ENCODE data around the gene CEND1.
A peak's percentile ranks its signal among the peaks of the same experiment; 100 is the strongest.

Gene CEND1

GRCh38 chr11:821512-822371, 31.9 kb upstream of the CEND1 start:
- H3K4me1 ChIP-seq: peaks cover 57% of the 10 kb centered on the region
- peak overlapping the region; percentile 94; the same call in 1 of the 2 replicates for H3K9ac ChIP-seq
- H3K9me3 ChIP-seq: no peaks in the 10 kb centered on the region
- peaks cover 36% of the 10 kb centered on the region for H3K36me3 ChIP-seq
- H3K4me3 ChIP-seq: no peak overlapping the region
- peaks cover 70% of the 10 kb centered on the region for H4K20me1 ChIP-seq
- H3K4me2 ChIP-seq: peak overlapping the region; percentile 87
- no peak overlapping the region for H3K27ac ChIP-seq
- H3K27me3 ChIP-seq: peaks cover 21% of the 10 kb centered on the region
- no peak for TF ChIP-seq Cebpa-rat (IDR thresholded peaks at IDR 0.05)

DNA sequence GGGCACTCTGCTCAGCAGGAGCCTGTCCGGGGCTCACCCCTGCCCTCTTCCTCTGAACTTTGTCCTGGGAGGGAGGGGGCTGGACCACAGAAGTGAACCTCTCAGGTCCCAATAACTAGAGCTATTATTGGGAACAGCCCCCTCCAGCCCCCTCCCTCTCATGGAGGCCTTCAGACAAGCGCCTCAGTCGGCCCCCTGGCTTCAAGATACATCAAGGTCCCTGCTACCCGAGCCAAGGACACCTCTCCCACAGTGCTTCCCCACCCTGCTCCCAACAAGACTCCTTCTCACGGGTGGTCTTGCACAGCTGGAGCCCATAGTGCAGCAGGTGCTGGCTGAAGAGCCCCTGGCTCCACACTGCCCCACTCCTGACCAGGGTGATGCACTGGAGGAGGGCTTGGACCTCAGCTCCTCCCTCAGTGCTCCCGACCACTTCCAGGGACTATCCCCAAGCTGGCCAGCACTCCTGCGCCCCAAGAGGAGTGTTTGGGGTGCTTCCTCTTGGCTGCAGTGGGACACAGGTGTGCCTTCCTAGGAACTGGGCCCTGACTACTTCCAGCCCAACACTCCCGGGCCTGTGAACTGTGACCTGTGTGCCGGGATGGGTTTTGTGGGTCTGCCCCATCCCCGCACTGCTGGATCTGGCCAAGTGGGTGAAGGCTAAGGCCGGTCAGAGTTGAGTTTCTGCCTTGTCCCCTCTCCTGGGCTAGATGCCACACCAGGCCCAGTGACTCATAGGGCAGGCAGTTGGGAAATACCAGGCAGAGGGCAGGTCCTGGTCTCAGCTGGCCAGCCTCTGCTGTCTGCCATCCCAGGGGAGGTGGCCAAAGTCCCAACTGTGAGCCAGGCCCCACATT, 31.0 kb upstream of the CEND1 start:
- H3K4me2 ChIP-seq: peak overlapping the region; percentile 87
- H3K4me1 ChIP-seq: peaks cover 49% of the 10 kb centered on the region
- H3K27ac ChIP-seq: peak overlapping the region; percentile 90

GRCh38 chr11:819943-820649, 30.2 kb upstream of the CEND1 start:
- Histone ChIP-seq H3K4me2 (peak overlapping the region; percentile 87), H3K9me3 (no peaks in the 10 kb centered on the region), H4K20me1 (peaks cover 60% of the 10 kb centered on the region), H3K36me3 (peaks cover 41% of the 10 kb centered on the region), H3K4me3 (peak overlapping the region; percentile 88), H3K27me3 (peaks cover 5% of the 10 kb centered on the region), H3K9ac (peak overlapping the region; percentile 94), H3K27ac (peak overlapping the region; percentile 90), H3K4me1 (peaks cover 41% of the 10 kb centered on the region)
- no peak for TF ChIP-seq Cebpa-rat (IDR thresholded peaks at IDR 0.05)

More for the DNA sequence above, 31.0 kb upstream of the CEND1 start:
- peak overlapping the region; percentile 94 for H3K9ac ChIP-seq
- peaks cover 65% of the 10 kb centered on the region for H4K20me1 ChIP-seq
- peak overlapping the region; percentile 88 for H3K4me3 ChIP-seq
- peaks cover 13% of the 10 kb centered on the region for H3K27me3 ChIP-seq
- H3K36me3 ChIP-seq: peaks cover 41% of the 10 kb centered on the region
- no peak for TF ChIP-seq Cebpa-rat (IDR thresholded peaks at IDR 0.05)
- H3K9me3 ChIP-seq: no peaks in the 10 kb centered on the region

GRCh38 chr11:819129-819931, 29.4 kb upstream of the CEND1 start:
- H3K4me2 ChIP-seq: peak overlapping the region; percentile 89
- H3K27me3 ChIP-seq: no peaks in the 10 kb centered on the region
- no peaks in the 10 kb centered on the region for H3K9me3 ChIP-seq
- no peak for TF ChIP-seq Cebpa-rat (IDR thresholded peaks at IDR 0.05)
- H4K20me1 ChIP-seq: peaks cover 52% of the 10 kb centered on the region
- H3K27ac ChIP-seq: peak overlapping the region; percentile 90
- H3K4me1 ChIP-seq: peaks cover 33% of the 10 kb centered on the region
- H3K4me3 ChIP-seq: peak overlapping the region; percentile 88
- peak overlapping the region; percentile 94 for H3K9ac ChIP-seq
- H3K36me3 ChIP-seq: peaks cover 41% of the 10 kb centered on the region

DNA sequence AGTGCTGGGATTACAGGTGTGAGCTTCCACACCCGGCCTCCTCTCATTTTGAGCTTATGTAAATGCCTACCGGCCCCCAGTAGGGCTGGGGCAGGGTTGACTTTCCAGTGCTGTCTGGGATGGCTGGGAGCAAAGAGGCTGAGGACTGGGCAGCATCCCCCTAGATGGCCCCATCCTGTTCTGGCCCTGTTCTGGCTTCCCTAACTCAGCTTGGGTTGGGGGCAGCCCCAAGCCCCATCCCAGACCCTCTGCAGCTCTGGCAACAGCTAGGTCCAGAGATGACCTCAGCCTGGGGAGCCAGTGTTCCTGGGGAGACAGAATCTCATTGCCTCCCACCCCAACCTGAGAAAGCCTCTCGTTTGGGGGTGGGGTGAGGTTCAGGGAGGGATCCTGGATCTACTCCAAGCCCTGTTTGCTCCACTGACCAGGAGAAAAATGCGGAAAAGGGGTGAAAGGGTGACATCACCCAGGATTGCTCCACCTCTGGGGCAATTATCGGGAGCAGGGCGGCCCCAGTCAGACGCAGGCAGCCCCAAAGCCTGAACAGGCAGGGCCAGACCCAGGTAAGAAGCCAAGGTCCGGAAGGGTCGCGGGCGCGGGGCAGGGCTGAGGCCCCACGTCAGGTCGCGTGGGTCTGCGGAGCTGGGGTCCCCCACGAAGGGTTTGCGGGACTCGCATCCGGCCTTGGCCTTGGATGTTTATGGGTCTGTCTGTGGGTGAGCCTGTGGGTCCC, 28.7 kb upstream of the CEND1 start, which contains the start of gene PNPLA2:
Gene PNPLA2 (plus strand): TSS at position 519 of the 733 bp plus-strand sequence. CDS start 805 bp downstream, outside the sequence.
- TF ChIP-seq Cebpa-rat (IDR thresholded peaks at IDR 0.05): no peak
- peak within 1 kb of the TSS; percentile 88 for H3K4me3 ChIP-seq
- peak within 1 kb of the TSS; percentile 89 for H3K4me2 ChIP-seq
- H3K9ac ChIP-seq: peak within 1 kb of the TSS; percentile 94
- peaks cover 33% of the 10 kb centered on the region for H3K4me1 ChIP-seq
- no peaks in the 10 kb centered on the region for H3K9me3 ChIP-seq
- H4K20me1 ChIP-seq: peaks cover 51% of the 10 kb centered on the region
- H3K27ac ChIP-seq: peak within 1 kb of the TSS; percentile 90
- peaks cover 41% of the 10 kb centered on the region for H3K36me3 ChIP-seq
- no peaks in the 10 kb centered on the region for H3K27me3 ChIP-seq

- H3K4me1 ChIP-seq: peaks cover 43% of the 10 kb centered on the region
- no peak overlapping the region for H3K4me2 ChIP-seq
- no peak overlapping the region for H3K9ac ChIP-seq
- H3K4me3 ChIP-seq: no peak overlapping the region
- no peak overlapping the region for H3K27ac ChIP-seq
- H4K20me1 ChIP-seq: peaks cover 51% of the 10 kb centered on the region
- no peaks in the 10 kb centered on the region for H3K9me3 ChIP-seq
- H3K36me3 ChIP-seq: peaks cover 50% of the 10 kb centered on the region
- no peaks in the 10 kb centered on the region for H3K27me3 ChIP-seq
- no peak for TF ChIP-seq Cebpa-rat (IDR thresholded peaks at IDR 0.05)
These were observed 26.5 kb upstream of the CEND1 start for GRCh38 chr11:816433-816779.

- Histone ChIP-seq H3K4me3 (no peak overlapping the region), H3K27ac (no peak overlapping the region)
These were observed 26.0 kb upstream of the CEND1 start for GRCh38 chr11:815675-816432.

More at GRCh38 chr11:815675-816432, 26.0 kb upstream of the CEND1 start:
- Histone ChIP-seq H3K4me2 (no peak overlapping the region), H3K4me1 (peaks cover 43% of the 10 kb centered on the region), H3K9me3 (no peaks in the 10 kb centered on the region), H4K20me1 (peaks cover 51% of the 10 kb centered on the region), H3K9ac (no peak overlapping the region), H3K36me3 (peaks cover 56% of the 10 kb centered on the region), H3K27me3 (no peaks in the 10 kb centered on the region)
- no peak for TF ChIP-seq Cebpa-rat (IDR thresholded peaks at IDR 0.05)

Measured in BLaER1 (cell line).